H1 (cell line): ENCODE measurements around the gene RNU1-4.
"Not testable (repeated sequence)": the region's sequence is repeated elsewhere in the genome, so short reads cannot be mapped to it uniquely, and the experiment has no call there.

Experiments
- CTCF ChIP-seq, 3 experiments: IDR thresholded peaks; 1 replicate in 2 of 3; 2 replicates in 1 of 3; pipeline versions ENCODE4 v1.5.1 to v1.6.1; 2011; ENCODE audit warnings: low read length in 3 of 3, mild to moderate bottlenecking in 3 of 3, inconsistent platforms in 2 of 3, low read depth in 1 of 3, moderate library complexity in 1 of 3; ENCODE audit not compliant: insufficient read depth in 1 of 3; ENCODE audit errors: control extremely low read depth in 1 of 3
- JUN ChIP-seq: IDR thresholded peaks from 2 replicates; pipeline ENCODE4 v1.6.1; 2011; ENCODE audit warnings: low read depth, mild to moderate bottlenecking, improper control_type of control experiment, low read length
- MAFK ChIP-seq: IDR thresholded peaks from 2 replicates; pipeline ENCODE4 v1.6.1; 2012; ENCODE audit warnings: low read depth, mild to moderate bottlenecking, improper control_type of control experiment, low read length
- POLR2A ChIP-seq, 2 experiments: IDR thresholded peaks; 1 replicate in 1 of 2; 2 replicates in 1 of 2; pipeline ENCODE4 v1.6.1; 2011; ENCODE audit warnings: low read depth in 2 of 2, low read length in 2 of 2, mild to moderate bottlenecking in 2 of 2; ENCODE audit errors: control extremely low read depth in 1 of 2
- POLR2AphosphoS5 ChIP-seq: IDR thresholded peaks from 2 replicates; pipeline ENCODE4 v1.6.1; 2011; ENCODE audit warnings: low read depth, low read length
- SP1 ChIP-seq: IDR thresholded peaks from 2 replicates; pipeline ENCODE4 v1.6.1; 2011; ENCODE audit warnings: low read depth, low read length
- TCF12 ChIP-seq: IDR thresholded peaks from 2 replicates; pipeline ENCODE4 v1.6.1; 2011; ENCODE audit warnings: low read depth, mild to moderate bottlenecking, low read length
- TF ChIP-seq, protein P1 (sequence below): IDR thresholded peaks from 2 replicates; pipeline ENCODE4 v1.6.1; 2011; ENCODE audit warnings: low read depth, mild to moderate bottlenecking, low read length; ENCODE audit not compliant: insufficient read depth
- TF ChIP-seq, protein P2 (sequence below): IDR thresholded peaks from 2 replicates; pipeline ENCODE4 v1.6.1; 2012; ENCODE audit warnings: inconsistent platforms

DNA sequence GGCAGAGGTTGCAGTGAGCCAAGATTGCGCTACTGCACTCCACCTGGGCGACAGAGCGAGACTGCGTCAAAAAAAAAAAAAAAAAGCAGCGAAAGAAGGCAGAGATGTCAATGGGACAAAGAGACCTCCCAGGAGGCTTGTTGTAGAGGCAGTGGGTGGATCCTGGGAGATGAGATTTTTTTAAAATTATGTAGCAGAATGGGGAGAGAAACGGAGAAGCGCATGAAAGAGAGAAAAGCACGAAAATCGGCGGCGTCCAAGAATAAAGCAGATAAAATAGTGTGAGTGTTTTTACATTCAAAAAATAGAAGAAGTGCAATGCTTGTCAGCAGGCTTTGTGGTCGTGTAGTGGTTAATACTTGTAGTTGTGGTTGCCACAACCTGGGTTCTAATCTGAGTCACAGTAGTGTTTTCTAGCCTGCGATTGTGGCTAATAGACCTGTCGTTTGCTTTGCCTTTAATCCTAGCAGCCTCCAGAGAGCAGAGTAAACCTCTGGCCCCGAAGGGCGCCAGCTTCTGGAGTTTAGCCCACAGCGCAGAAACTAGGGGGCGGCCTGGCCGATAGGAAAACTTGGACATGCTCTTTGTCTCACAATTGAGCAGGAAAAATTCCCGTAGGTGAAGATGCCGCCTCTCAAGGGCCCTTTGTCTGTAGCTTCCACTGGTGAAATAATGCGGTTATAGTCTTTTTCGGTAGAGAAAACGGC is 11.9 kb upstream of the RNU1-4 start:
- not testable (repeated sequence) for TF ChIP-seq JUN; POLR2A (IDR thresholded peaks at IDR 0.05; ENCODE audit: control extremely low read depth in 1 of 2, low read depth in 2 of 2, low read length in 2 of 2); SP1; TCF12; CTCF (IDR thresholded peaks at IDR 0.05; ENCODE audit: control extremely low read depth in 1 of 3, insufficient read depth in 1 of 3, low read depth in 1 of 3, low read length in 3 of 3); POLR2AphosphoS5; MAFK
- TF ChIP-seq, protein P1, sequence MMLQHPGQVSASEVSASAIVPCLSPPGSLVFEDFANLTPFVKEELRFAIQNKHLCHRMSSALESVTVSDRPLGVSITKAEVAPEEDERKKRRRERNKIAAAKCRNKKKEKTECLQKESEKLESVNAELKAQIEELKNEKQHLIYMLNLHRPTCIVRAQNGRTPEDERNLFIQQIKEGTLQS: not testable (repeated sequence)
- TF ChIP-seq, protein P2, sequence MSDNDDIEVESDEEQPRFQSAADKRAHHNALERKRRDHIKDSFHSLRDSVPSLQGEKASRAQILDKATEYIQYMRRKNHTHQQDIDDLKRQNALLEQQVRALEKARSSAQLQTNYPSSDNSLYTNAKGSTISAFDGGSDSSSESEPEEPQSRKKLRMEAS: not testable (repeated sequence)
